Fibroblast of mammary gland (primary cell): ENCODE data around the gene NLRC5.
A peak's percentile ranks its signal among the peaks of the same experiment; 100 is the strongest.

Experiments
- DNase-seq: peaks from one replicate; pipeline ENCODE4 v3.0.0-alpha.2; 2010; ENCODE audit warnings: low read depth
- H3K4me3 ChIP-seq: 2 replicates; pipeline ENCODE4 v1.5.1; 2011; ENCODE audit warnings: low read depth, mild to moderate bottlenecking, low read length, moderate library complexity; ENCODE audit not compliant: control insufficient read depth
- TF ChIP-seq, protein P1 (sequence below): conservative IDR thresholded peaks from 2 replicates; pipeline ENCODE4 v1.5.1; 2011; ENCODE audit warnings: low read depth, low read length, inconsistent platforms; ENCODE audit not compliant: control insufficient read depth, insufficient read depth

The NLRC5 gene

DNA sequence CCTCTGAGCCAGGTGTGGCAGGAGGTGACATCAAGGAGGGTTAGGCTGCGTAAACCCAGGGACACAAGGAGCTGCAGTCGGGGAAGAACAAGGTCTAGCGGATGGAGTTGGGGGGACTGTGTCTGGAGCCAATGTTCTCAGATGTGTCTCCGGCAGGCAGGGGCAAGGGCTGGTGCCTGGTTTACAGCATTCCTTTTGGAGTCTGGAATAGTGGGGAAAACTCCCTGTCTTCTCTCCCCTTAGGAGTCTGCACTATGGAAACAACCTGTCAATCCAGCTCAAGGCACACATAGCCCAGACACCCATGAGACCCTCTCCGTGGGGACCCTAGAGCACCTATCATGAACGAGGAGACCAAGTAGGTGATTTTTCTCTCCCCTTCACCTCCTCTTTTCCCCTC is 27.5 kb downstream of the NLRC5 start:
- no peak overlapping the region for H3K4me3 ChIP-seq
- TF ChIP-seq, protein P1, sequence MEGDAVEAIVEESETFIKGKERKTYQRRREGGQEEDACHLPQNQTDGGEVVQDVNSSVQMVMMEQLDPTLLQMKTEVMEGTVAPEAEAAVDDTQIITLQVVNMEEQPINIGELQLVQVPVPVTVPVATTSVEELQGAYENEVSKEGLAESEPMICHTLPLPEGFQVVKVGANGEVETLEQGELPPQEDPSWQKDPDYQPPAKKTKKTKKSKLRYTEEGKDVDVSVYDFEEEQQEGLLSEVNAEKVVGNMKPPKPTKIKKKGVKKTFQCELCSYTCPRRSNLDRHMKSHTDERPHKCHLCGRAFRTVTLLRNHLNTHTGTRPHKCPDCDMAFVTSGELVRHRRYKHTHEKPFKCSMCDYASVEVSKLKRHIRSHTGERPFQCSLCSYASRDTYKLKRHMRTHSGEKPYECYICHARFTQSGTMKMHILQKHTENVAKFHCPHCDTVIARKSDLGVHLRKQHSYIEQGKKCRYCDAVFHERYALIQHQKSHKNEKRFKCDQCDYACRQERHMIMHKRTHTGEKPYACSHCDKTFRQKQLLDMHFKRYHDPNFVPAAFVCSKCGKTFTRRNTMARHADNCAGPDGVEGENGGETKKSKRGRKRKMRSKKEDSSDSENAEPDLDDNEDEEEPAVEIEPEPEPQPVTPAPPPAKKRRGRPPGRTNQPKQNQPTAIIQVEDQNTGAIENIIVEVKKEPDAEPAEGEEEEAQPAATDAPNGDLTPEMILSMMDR: no peak
- no peak for DNase-seq

DNA sequence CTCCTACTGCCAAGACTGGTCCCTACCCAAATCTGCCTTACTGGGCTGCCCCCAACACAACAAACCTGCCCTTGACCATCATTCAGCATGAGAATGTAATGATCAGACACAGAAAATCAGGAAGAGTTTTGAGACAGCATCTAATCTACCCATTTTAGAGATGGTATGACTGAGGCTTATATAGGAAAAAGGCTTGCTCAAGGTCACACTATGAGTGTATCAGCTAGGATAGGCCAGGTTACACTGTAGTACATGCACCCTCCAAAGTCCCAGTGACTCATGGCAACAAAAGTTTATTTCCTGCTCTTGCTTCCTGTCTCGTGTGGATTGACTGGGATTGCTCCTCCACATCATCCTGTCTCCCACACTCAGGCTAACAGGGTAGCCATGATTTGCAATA is 27.9 kb downstream of the NLRC5 start:
- TF ChIP-seq, protein P1: no peak
- H3K4me3 ChIP-seq: no peak overlapping the region
- peak; percentile 58 for DNase-seq

DNA sequence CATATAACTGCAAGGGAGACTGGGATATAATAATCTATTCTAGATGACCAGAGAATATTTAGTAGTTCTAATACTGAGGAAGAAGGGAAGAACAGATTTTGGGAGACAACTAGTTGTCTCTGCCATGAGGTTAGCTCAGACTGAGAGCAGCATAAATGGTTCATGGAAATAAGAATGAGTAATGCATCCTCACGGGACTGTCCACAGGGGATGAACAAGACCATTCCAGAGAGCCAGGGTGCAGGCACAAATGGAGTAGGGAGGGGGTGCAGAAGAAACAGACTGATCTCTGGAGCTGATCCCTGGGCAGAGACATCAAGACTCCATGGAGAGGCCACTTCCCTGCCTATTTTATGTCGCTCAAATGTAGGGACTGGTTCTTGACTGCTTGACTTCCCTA is 30.4 kb downstream of the NLRC5 start:
- no peak overlapping the region for H3K4me3 ChIP-seq
- TF ChIP-seq, protein P1: no peak
- peak; percentile 57 for DNase-seq

DNA sequence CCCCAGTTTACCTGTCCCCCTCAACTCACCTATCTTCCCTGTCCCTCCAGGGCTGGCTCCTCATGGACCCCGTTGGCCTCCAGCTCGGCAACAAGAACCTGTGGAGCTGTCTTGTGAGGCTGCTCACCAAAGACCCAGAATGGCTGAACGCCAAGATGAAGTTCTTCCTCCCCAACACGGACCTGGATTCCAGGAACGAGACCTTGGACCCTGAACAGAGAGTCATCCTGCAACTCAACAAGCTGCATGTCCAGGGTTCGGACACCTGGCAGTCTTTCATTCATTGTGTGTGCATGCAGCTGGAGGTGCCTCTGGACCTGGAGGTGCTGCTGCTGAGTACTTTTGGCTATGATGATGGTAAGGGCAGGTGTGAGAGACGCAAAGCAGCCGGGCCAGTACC is 31.3 kb downstream of the NLRC5 start:
- no peak overlapping the region for H3K4me3 ChIP-seq
- DNase-seq: no peak
- TF ChIP-seq, protein P1: no peak

DNA sequence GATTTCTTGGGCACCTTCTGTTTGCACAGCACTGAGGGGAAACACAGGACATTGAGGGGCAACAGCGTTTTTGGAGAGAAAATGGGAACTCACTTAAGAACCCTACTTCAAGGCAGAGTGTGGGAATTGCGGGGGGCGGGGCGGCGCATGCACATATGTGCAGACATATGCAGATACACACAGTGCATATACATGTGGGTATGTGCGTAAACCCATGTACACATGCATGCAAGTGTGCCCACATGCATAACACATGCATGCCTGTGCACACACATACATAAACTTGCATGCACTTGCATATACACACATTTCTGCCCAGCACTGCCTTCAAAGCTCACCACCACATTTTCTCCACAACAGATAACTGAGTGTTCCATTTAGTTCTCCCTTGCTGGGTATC is 32.4 kb downstream of the NLRC5 start:
- TF ChIP-seq, protein P1: no peak
- H3K4me3 ChIP-seq: no peak overlapping the region
- no peak for DNase-seq

DNA sequence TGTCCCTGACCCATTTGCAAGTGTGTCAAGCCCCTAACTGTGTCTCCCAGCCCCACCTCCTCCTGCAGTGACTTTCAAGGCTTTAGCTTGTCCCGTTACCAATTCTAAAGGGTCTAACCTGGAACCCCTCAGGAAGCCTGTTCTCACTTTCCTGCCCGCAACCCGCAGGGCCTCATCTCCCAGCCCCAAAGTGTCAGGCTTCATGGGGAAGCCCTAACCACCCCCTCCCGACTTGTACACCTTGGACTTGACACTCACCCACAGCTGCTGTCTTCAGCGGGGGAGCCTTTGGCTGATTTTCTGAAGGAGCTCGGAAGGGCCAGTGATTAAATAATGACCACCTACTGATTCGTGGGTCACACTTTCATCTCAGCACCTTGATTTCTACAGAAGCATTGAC is 33.1 kb downstream of the NLRC5 start:
- TF ChIP-seq, protein P1: no peak
- no peak for DNase-seq
- no peak overlapping the region for H3K4me3 ChIP-seq
